CD4-positive, alpha-beta T cell (primary cell): ENCODE results near the gene C2. TPM values are rescaled to one million over a fixed set of nuclear protein-coding genes. Genes with fewer than 3 reads are reported as not detected.
"Not testable (repeated sequence)": the region's sequence is repeated elsewhere in the genome, so short reads cannot be mapped to it uniquely, and the experiment has no call there.

Experiments
- ATAC-seq: fragments of 200-7000 bp; cut with Tn5 transposase; one replicate; pipeline ENCODE4 v1.10.0; 2022; ENCODE audit warnings: mild to moderate bottlenecking; ENCODE audit not compliant: poor library complexity
- CTCF ChIA-PET: fragments of 350-600 bp; sonication (Branson Sonifier 250); formaldehyde crosslinking; loops from one replicate; lab custom pipeline; 2021; ENCODE audit warnings: antibody characterized with exemption, inconsistent platforms; lab: Charles Lee
- POLR2A ChIA-PET: fragments of 350-600 bp; sonication (Branson Sonifier 250); formaldehyde crosslinking; loops from one replicate; lab custom pipeline; 2021; ENCODE audit warnings: antibody characterized with exemption, inconsistent platforms; lab: Charles Lee
- DNase-seq, 14 experiments: peaks; one replicate each; pipeline ENCODE4 v3.0.0-alpha.2; 2013 to 2020; ENCODE audit warnings: mixed read lengths in 2 of 14
- H3K27ac ChIP-seq, 2 donors: one replicate each; pipeline versions ENCODE4 v1.5.1 to v1.7.0; 2013; ENCODE audit warnings: low read length in 2 of 2, low read depth in 1 of 2, mild to moderate bottlenecking in 1 of 2
- H3K27me3 ChIP-seq, 2 experiments: 1 replicate in 1 of 2; 2 replicates in 1 of 2; pipeline versions ENCODE4 v1.6.1 to v1.7.0; 2013; ENCODE audit warnings: low read length in 2 of 2, control low read depth in 1 of 2, mild to moderate bottlenecking in 1 of 2, moderate library complexity in 1 of 2; ENCODE audit not compliant: insufficient read depth in 2 of 2, control insufficient read depth in 1 of 2
- H3K36me3 ChIP-seq: one replicate; pipeline ENCODE4 v1.6.1; 2013; ENCODE audit warnings: low read length, control low read depth; ENCODE audit not compliant: insufficient read depth
- H3K4me1 ChIP-seq: one replicate; pipeline ENCODE4 v1.6.1; 2013; ENCODE audit warnings: low read length, control low read depth; ENCODE audit not compliant: insufficient read depth
- H3K4me3 ChIP-seq: one replicate; pipeline ENCODE4 v1.5.1; 2013; ENCODE audit warnings: mild to moderate bottlenecking, low read length, moderate library complexity
- H3K9me3 ChIP-seq, 2 experiments: 1 replicate in 1 of 2; 2 replicates in 1 of 2; pipeline versions ENCODE4 v1.6.1 to v1.7.0; 2013; ENCODE audit warnings: low read length in 2 of 2, mild to moderate bottlenecking in 2 of 2, control low read depth in 1 of 2, moderate library complexity in 1 of 2; ENCODE audit not compliant: control insufficient read depth in 1 of 2, insufficient read depth in 1 of 2
- H3K27ac Mint-ChIP-seq: one replicate; pipeline ENCODE4 v1.8.0; 2020; ENCODE audit warnings: mixed read lengths
- H3K27me3 Mint-ChIP-seq: one replicate; pipeline ENCODE4 v1.8.0; 2021; ENCODE audit warnings: mixed read lengths
- H3K36me3 Mint-ChIP-seq: one replicate; pipeline ENCODE4 v1.8.0; 2021; ENCODE audit warnings: low read depth, mixed read lengths
- H3K4me1 Mint-ChIP-seq: one replicate; pipeline ENCODE4 v1.8.0; 2021; ENCODE audit warnings: low read depth, mixed read lengths
- H3K4me3 Mint-ChIP-seq: one replicate; pipeline ENCODE4 v1.8.0; 2020; ENCODE audit warnings: mild to moderate bottlenecking, mixed read lengths
- H3K9me3 Mint-ChIP-seq: one replicate; pipeline ENCODE4 v1.8.0; 2020; ENCODE audit warnings: mixed read lengths
- intact Hi-C, 2 experiments: fragments of 100-400 bp; cut with DNase I in 1 of 2; cut with micrococcal nuclease in 1 of 2; formaldehyde crosslinking; loops; one replicate each; pipeline versions ENCODE4 v1.15.1 to v1.9.0; 2023 to 2025; cut with DNase I, micrococcal nuclease
- total RNA-seq, 174 experiments: library from RNA in 2 of 174; stranded (reverse) in 2 of 174; gene quantifications; one replicate each; pipeline ENCODE4 v1.2.3 and lab custom pipeline; 2021 to 2026
- TF ChIP-seq, protein P1 (sequence below): fragments of 200-600 bp; IDR thresholded peaks from one replicate; pipeline ENCODE4 v1.8.0; 2022; ENCODE audit warnings: antibody characterized with exemption, mild to moderate bottlenecking

The C2 gene
- total RNA-seq, 2 experiments from 2014 or later: 1.4 to 2.3 TPM

GRCh38 chr6:31908791-31909190 is 18.7 kb upstream of the C2 start:
- H3K27ac ChIP-seq: no peak overlapping the region
- no peaks in the 10 kb centered on the region for H3K36me3 ChIP-seq
- H3K4me1 ChIP-seq: no peaks in the 10 kb centered on the region
- intact Hi-C loops: no loop called here
- H3K27me3 ChIP-seq: no peaks in the 10 kb centered on the region
- Mint-ChIP-seq H3K36me3 (no peaks in the 10 kb centered on the region), H3K4me1 (no peaks in the 10 kb centered on the region), H3K9me3 (no peaks in the 10 kb centered on the region), H3K4me3 (no peak overlapping the region), H3K27me3 (no peaks in the 10 kb centered on the region), H3K27ac (no peak overlapping the region)
- H3K4me3 ChIP-seq: no peak overlapping the region
- ChIA-PET POLR2A (no interaction called here), CTCF (no interaction called here)
- H3K9me3 ChIP-seq: no peaks in the 10 kb centered on the region
- ATAC-seq (no peak), DNase-seq (no peak)
- TF ChIP-seq, protein P1, sequence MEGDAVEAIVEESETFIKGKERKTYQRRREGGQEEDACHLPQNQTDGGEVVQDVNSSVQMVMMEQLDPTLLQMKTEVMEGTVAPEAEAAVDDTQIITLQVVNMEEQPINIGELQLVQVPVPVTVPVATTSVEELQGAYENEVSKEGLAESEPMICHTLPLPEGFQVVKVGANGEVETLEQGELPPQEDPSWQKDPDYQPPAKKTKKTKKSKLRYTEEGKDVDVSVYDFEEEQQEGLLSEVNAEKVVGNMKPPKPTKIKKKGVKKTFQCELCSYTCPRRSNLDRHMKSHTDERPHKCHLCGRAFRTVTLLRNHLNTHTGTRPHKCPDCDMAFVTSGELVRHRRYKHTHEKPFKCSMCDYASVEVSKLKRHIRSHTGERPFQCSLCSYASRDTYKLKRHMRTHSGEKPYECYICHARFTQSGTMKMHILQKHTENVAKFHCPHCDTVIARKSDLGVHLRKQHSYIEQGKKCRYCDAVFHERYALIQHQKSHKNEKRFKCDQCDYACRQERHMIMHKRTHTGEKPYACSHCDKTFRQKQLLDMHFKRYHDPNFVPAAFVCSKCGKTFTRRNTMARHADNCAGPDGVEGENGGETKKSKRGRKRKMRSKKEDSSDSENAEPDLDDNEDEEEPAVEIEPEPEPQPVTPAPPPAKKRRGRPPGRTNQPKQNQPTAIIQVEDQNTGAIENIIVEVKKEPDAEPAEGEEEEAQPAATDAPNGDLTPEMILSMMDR: no peak

DNA sequence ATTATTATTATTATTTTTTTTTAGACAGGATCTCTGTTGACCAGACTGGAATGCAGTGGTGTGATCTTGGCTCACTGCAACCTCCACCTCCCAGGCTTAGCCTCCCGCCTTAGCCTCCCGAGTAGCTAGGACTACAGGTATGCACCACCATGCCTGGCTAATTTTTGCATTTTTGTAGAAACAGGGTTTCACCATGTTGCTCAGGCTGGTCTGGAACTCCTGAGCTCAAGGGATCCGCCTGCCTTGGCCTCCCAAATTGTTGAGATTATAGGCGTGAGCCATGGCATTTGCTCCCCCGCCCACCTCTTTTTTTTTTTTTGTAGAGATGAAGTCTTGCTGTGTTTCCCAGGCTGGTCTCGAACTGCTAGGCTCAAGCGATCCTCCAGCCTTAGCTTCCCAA is 18.2 kb upstream of the C2 start:
- POLR2A ChIA-PET, H3K4me1 ChIP-seq, H3K27me3 ChIP-seq, H3K4me3 ChIP-seq, H3K9me3 ChIP-seq, H3K9me3 Mint-ChIP-seq, H3K4me1 Mint-ChIP-seq, CTCF ChIA-PET, H3K27me3 Mint-ChIP-seq, H3K36me3 Mint-ChIP-seq, H3K4me3 Mint-ChIP-seq, H3K27ac ChIP-seq, DNase-seq, intact Hi-C loops, H3K36me3 ChIP-seq, ATAC-seq, H3K27ac Mint-ChIP-seq: not testable (repeated sequence)

- H3K36me3 Mint-ChIP-seq: no peaks in the 10 kb centered on the region
Measured at GRCh38 chr6:31911826-31912585, 15.5 kb upstream of the C2 start.

More at GRCh38 chr6:31911826-31912585, 15.5 kb upstream of the C2 start:
- H3K36me3 ChIP-seq: no peaks in the 10 kb centered on the region
- CTCF ChIA-PET: no interaction called here
- TF ChIP-seq, protein P1: no peak
- no peak for ATAC-seq
- no peak for DNase-seq
- H3K9me3 ChIP-seq: no peaks in the 10 kb centered on the region
- H3K9me3 Mint-ChIP-seq: no peaks in the 10 kb centered on the region
- H3K27ac ChIP-seq: no peak overlapping the region
- no peak overlapping the region for H3K4me3 Mint-ChIP-seq
- POLR2A ChIA-PET: no interaction called here
- H3K27me3 Mint-ChIP-seq: no peaks in the 10 kb centered on the region
- no peaks in the 10 kb centered on the region for H3K4me1 Mint-ChIP-seq
- no peak overlapping the region for H3K4me3 ChIP-seq
- no peaks in the 10 kb centered on the region for H3K27me3 ChIP-seq
- H3K4me1 ChIP-seq: no peaks in the 10 kb centered on the region
- intact Hi-C loops: no loop called here
- no peak overlapping the region for H3K27ac Mint-ChIP-seq
